DND-41 (cell line): Measurements from ENCODE around the gene UGGT2.

Experiments
- ATAC-seq: fragments of 200-7000 bp; cut with Tn5 transposase; 3 replicates; pipeline ENCODE4 v1.9.1; 2021; ENCODE audit warnings: low read depth; ENCODE audit not compliant: insufficient read depth
- DNase-seq: peaks from one replicate; pipeline ENCODE4 v3.0.0-alpha.2; 2020
- H2AFZ ChIP-seq: 2 replicates; pipeline ENCODE4 v1.6.0; 2012; ENCODE audit warnings: low read depth, low read length
- H3K27ac ChIP-seq: 2 replicates; pipeline ENCODE4 v1.5.1; 2012; ENCODE audit warnings: low read length, inconsistent platforms
- H3K27me3 ChIP-seq: fragments of 200-600 bp; sonication (generic); 2 replicates; pipeline ENCODE4 v1.6.0; 2012; ENCODE audit warnings: low read length, mild to moderate bottlenecking, inconsistent platforms; ENCODE audit not compliant: insufficient read depth, poor library complexity
- H3K36me3 ChIP-seq: 2 replicates; pipeline ENCODE4 v1.5.1; 2012; ENCODE audit warnings: low read length, inconsistent platforms; ENCODE audit not compliant: insufficient read depth
- H3K4me1 ChIP-seq: 2 replicates; pipeline ENCODE4 v1.5.1; 2012; ENCODE audit warnings: mild to moderate bottlenecking, low read length; ENCODE audit not compliant: insufficient read depth
- H3K4me2 ChIP-seq: 2 replicates; pipeline ENCODE4 v1.6.0; 2012; ENCODE audit warnings: mild to moderate bottlenecking, moderate library complexity, low read length, inconsistent platforms; ENCODE audit not compliant: insufficient read depth
- H3K4me3 ChIP-seq, 2 experiments: fragments of 200-600 bp in 1 of 2; shearing (Covaris generic) in 1 of 2; 2 replicates each; pipeline ENCODE4 v1.5.1; 2012 to 2016; ENCODE audit warnings: inconsistent platforms in 2 of 2, low read length in 2 of 2, mild to moderate bottlenecking in 2 of 2, low read depth in 1 of 2, moderate library complexity in 1 of 2
- H3K79me2 ChIP-seq: 2 replicates; pipeline ENCODE4 v1.6.0; 2012; ENCODE audit warnings: low read length, inconsistent platforms; ENCODE audit not compliant: insufficient read depth
- H3K9ac ChIP-seq: 2 replicates; pipeline ENCODE4 v1.6.0; 2012; ENCODE audit warnings: low read depth, mild to moderate bottlenecking, inconsistent platforms, low read length, moderate library complexity
- H3K9me3 ChIP-seq: 2 replicates; pipeline ENCODE4 v1.5.1; 2012; ENCODE audit warnings: low read length, moderate library complexity, mild to moderate bottlenecking, inconsistent platforms; ENCODE audit not compliant: insufficient read depth, severe bottlenecking
- H4K20me1 ChIP-seq: 2 replicates; pipeline ENCODE4 v1.6.0; 2012; ENCODE audit warnings: low read length; ENCODE audit not compliant: insufficient read depth
- EZH2 ChIP-seq: IDR thresholded peaks from 3 replicates; pipeline ENCODE4 v1.6.1; 2012; ENCODE audit warnings: borderline replicate concordance, low read depth, mild to moderate bottlenecking, moderate library complexity, low read length, inconsistent platforms; ENCODE audit not compliant: severe bottlenecking
- TF ChIP-seq, protein P1 (sequence below): IDR thresholded peaks from 2 replicates; pipeline ENCODE4 v1.5.1; 2012; ENCODE audit warnings: borderline replicate concordance, low read length, moderate library complexity, mild to moderate bottlenecking; ENCODE audit not compliant: poor library complexity, severe bottlenecking; ENCODE audit errors: extremely low read depth

Gene UGGT2, protein sequence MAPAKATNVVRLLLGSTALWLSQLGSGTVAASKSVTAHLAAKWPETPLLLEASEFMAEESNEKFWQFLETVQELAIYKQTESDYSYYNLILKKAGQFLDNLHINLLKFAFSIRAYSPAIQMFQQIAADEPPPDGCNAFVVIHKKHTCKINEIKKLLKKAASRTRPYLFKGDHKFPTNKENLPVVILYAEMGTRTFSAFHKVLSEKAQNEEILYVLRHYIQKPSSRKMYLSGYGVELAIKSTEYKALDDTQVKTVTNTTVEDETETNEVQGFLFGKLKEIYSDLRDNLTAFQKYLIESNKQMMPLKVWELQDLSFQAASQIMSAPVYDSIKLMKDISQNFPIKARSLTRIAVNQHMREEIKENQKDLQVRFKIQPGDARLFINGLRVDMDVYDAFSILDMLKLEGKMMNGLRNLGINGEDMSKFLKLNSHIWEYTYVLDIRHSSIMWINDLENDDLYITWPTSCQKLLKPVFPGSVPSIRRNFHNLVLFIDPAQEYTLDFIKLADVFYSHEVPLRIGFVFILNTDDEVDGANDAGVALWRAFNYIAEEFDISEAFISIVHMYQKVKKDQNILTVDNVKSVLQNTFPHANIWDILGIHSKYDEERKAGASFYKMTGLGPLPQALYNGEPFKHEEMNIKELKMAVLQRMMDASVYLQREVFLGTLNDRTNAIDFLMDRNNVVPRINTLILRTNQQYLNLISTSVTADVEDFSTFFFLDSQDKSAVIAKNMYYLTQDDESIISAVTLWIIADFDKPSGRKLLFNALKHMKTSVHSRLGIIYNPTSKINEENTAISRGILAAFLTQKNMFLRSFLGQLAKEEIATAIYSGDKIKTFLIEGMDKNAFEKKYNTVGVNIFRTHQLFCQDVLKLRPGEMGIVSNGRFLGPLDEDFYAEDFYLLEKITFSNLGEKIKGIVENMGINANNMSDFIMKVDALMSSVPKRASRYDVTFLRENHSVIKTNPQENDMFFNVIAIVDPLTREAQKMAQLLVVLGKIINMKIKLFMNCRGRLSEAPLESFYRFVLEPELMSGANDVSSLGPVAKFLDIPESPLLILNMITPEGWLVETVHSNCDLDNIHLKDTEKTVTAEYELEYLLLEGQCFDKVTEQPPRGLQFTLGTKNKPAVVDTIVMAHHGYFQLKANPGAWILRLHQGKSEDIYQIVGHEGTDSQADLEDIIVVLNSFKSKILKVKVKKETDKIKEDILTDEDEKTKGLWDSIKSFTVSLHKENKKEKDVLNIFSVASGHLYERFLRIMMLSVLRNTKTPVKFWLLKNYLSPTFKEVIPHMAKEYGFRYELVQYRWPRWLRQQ (N-terminal part only)

GRCh38 chr13:96053003-96053703, at the start of gene UGGT2:
Gene UGGT2, minus strand, starts transcription at chr13:96053401. Its CDS starts 89 bp downstream, at chr13:96053312.
- H4K20me1 ChIP-seq = no peaks in the 10 kb centered on the region
- H3K4me2 ChIP-seq = no peak within 1 kb of the TSS
- H3K9ac ChIP-seq = no peak within 1 kb of the TSS
- H3K27ac ChIP-seq = no peak within 1 kb of the TSS
- no peak for ATAC-seq
- H3K4me3 ChIP-seq = no peak within 1 kb of the TSS
- no peak for DNase-seq
- peaks cover 5% of the 10 kb centered on the region for H3K9me3 ChIP-seq
- no peaks in the 10 kb centered on the region for H3K27me3 ChIP-seq
- no peaks in the 10 kb centered on the region for H3K4me1 ChIP-seq
- H3K36me3 ChIP-seq = no peaks in the 10 kb centered on the region
- TF ChIP-seq, protein P1, sequence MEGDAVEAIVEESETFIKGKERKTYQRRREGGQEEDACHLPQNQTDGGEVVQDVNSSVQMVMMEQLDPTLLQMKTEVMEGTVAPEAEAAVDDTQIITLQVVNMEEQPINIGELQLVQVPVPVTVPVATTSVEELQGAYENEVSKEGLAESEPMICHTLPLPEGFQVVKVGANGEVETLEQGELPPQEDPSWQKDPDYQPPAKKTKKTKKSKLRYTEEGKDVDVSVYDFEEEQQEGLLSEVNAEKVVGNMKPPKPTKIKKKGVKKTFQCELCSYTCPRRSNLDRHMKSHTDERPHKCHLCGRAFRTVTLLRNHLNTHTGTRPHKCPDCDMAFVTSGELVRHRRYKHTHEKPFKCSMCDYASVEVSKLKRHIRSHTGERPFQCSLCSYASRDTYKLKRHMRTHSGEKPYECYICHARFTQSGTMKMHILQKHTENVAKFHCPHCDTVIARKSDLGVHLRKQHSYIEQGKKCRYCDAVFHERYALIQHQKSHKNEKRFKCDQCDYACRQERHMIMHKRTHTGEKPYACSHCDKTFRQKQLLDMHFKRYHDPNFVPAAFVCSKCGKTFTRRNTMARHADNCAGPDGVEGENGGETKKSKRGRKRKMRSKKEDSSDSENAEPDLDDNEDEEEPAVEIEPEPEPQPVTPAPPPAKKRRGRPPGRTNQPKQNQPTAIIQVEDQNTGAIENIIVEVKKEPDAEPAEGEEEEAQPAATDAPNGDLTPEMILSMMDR = no peak
- TF ChIP-seq EZH2 = no peak
- no peak within 1 kb of the TSS for H2AFZ ChIP-seq
- no peaks in the 10 kb centered on the region for H3K79me2 ChIP-seq

DNA sequence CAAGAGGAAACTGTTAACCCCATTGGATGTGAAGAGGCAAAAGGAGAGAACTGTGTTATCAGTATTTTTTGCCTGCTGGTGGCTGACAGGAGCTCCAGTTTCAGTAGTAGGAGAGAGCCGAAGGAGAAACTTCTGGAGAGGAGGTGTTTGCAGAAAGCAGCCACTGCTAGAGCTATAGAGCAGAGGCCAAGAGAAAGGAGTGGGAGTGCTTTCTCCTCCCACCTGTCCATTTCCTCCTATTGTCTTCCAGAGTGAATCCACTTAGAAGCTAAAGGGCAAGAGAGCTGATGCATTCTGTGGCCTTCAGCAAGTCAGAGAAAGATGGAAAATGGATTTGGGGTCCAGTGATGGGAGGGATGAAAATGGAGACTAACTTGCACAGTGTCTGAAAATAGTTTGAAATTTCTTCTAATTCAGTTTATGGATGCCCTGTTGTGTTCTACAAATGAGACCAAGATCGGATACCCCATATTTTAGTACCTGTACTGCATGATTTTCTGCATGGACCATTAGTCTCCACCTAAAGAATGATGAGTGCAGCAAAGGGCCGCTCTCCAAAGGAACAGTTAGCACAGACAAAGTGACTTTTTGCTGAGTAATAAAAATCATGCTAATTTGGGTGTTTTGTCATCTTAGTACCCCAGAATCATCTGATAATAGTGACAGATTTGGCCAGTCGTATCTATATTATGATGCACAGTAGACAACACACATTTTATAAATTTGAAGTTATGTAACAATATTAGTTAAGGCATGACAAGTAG, 47.4 kb upstream of the UGGT2 start:
- H2AFZ ChIP-seq = no peak overlapping the region
- no peak for DNase-seq

More for the DNA sequence above, 47.4 kb upstream of the UGGT2 start:
- Histone ChIP-seq H3K4me1 (no peaks in the 10 kb centered on the region), H3K27me3 (no peaks in the 10 kb centered on the region), H3K9me3 (no peaks in the 10 kb centered on the region), H3K27ac (no peak overlapping the region), H4K20me1 (no peaks in the 10 kb centered on the region), H3K36me3 (no peaks in the 10 kb centered on the region), H3K79me2 (no peaks in the 10 kb centered on the region), H3K4me3 (no peak overlapping the region), H3K9ac (no peak overlapping the region), H3K4me2 (no peak overlapping the region)
- TF ChIP-seq, protein P1 = no peak
- no peak for TF ChIP-seq EZH2
- no peak for ATAC-seq
